ENCODE results near the gene JAM3.

JAM3 gene

GRCh38 chr11:134155456-134155855, 86.6 kb downstream of the JAM3 start:
- Histone ChIP-seq H3K4me3 (no peak overlapping the region), H3K9me3 (ENCODE audit: low read depth, low read length) (no peaks in the 10 kb centered on the region), H3K27ac (no peak overlapping the region), H3K9ac (ENCODE audit: insufficient read length) (no peak overlapping the region), H3K36me3 (ENCODE audit: insufficient read depth, low read length) (peaks cover 74% of the 10 kb centered on the region)
- DNase-seq (ENCODE audit: low read depth, low spot score): no peak
- TF ChIP-seq FOXP2 (optimal IDR thresholded peaks at IDR 0.05; ENCODE audit: control extremely low read depth, extremely low read length, insufficient read depth): no peak
- TF ChIP-seq EZH2 (IDR thresholded peaks at IDR 0.05): no peak
- TF ChIP-seq POLR2AphosphoS5 (IDR thresholded peaks at IDR 0.05; ENCODE audit: borderline replicate concordance, low read depth, low read length): no peak

- no peak overlapping the region for H3K4me3 ChIP-seq
- no peak overlapping the region for H3K27ac ChIP-seq
- no peak for DNase-seq (ENCODE audit: low read depth, low spot score)
- no peaks in the 10 kb centered on the region for H3K9me3 ChIP-seq (ENCODE audit: low read depth, low read length)
- TF ChIP-seq POLR2AphosphoS5 (IDR thresholded peaks at IDR 0.05; ENCODE audit: borderline replicate concordance, low read depth, low read length): no peak
- no peak for TF ChIP-seq FOXP2 (optimal IDR thresholded peaks at IDR 0.05; ENCODE audit: control extremely low read depth, extremely low read length, insufficient read depth)
- peaks cover 74% of the 10 kb centered on the region for H3K36me3 ChIP-seq (ENCODE audit: insufficient read depth, low read length)
- no peak overlapping the region for H3K9ac ChIP-seq (ENCODE audit: insufficient read length)
Observed at GRCh38 chr11:134155946-134156865, 87.3 kb downstream of the JAM3 start.

DNA sequence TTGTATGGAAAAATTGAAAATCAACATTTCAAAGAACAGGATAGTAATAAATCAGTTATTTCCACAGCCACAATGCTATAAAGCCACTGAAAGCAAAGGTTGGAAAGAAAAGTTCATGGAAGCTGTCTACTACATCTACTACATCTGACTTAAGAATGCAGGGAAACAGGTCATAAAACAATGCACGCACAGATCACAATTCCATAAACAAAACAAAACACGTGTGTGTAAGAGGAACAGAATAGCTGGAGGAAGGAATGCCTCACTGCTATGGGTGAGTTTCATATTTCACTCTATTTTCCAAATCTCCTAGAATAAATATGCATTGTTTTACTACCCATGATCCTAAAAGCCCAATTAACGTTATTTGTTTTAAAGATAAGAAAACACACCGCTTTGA, 88.6 kb downstream of the JAM3 start:
- no peak for TF ChIP-seq POLR2AphosphoS5 (IDR thresholded peaks at IDR 0.05; ENCODE audit: borderline replicate concordance, low read depth, low read length)
- no peak for TF ChIP-seq EZH2 (IDR thresholded peaks at IDR 0.05)
- TF ChIP-seq FOXP2 (optimal IDR thresholded peaks at IDR 0.05; ENCODE audit: control extremely low read depth, extremely low read length, insufficient read depth): no peak
- Histone ChIP-seq H3K4me3 (no peak overlapping the region), H3K36me3 (ENCODE audit: insufficient read depth, low read length) (peaks cover 75% of the 10 kb centered on the region), H3K9me3 (ENCODE audit: low read depth, low read length) (no peaks in the 10 kb centered on the region), H3K9ac (ENCODE audit: insufficient read length) (no peak overlapping the region), H3K27ac (no peak overlapping the region)
- no peak for DNase-seq (ENCODE audit: low read depth, low spot score)

- TF ChIP-seq FOXP2 (optimal IDR thresholded peaks at IDR 0.05; ENCODE audit: control extremely low read depth, extremely low read length, insufficient read depth) (no peak), EZH2 (IDR thresholded peaks at IDR 0.05) (no peak), POLR2AphosphoS5 (IDR thresholded peaks at IDR 0.05; ENCODE audit: borderline replicate concordance, low read depth, low read length) (no peak)
- Histone ChIP-seq H3K36me3 (ENCODE audit: insufficient read depth, low read length) (peaks cover 75% of the 10 kb centered on the region), H3K27ac (no peak overlapping the region), H3K4me3 (no peak overlapping the region), H3K9me3 (ENCODE audit: low read depth, low read length) (no peaks in the 10 kb centered on the region), H3K9ac (ENCODE audit: insufficient read length) (no peak overlapping the region)
- no peak for DNase-seq (ENCODE audit: low read depth, low spot score)
Observed at GRCh38 chr11:134158023-134158422, 89.2 kb downstream of the JAM3 start.

DNA sequence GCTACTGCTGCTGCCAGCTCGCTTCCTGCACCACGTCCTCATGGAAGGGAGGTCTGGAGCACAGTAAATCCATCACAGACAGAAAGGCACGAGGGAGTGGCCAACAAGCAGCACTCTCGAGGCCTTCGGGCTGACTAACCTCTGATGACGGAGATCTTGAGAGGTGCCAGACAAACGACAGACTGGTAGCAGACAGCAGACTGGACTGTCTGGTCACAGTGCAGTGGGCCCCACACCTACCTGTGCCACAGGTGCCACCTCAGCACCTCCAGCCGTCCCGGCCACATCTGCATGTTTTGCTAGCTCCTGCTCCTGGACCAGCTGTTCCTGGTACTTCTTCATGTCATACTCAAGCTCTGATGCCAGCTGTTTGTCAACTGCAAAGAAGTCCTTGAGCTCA, 90.8 kb downstream of the JAM3 start:
- H3K9me3 ChIP-seq (ENCODE audit: low read depth, low read length): peaks cover 4% of the 10 kb centered on the region; the same call in 1 of the 2 replicates
- H3K4me3 ChIP-seq: no peak overlapping the region
- no peak for DNase-seq (ENCODE audit: low read depth, low spot score)
- no peak overlapping the region for H3K9ac ChIP-seq (ENCODE audit: insufficient read length)
- peaks cover 88% of the 10 kb centered on the region for H3K36me3 ChIP-seq (ENCODE audit: insufficient read depth, low read length)
- no peak overlapping the region for H3K27ac ChIP-seq
- TF ChIP-seq POLR2AphosphoS5 (IDR thresholded peaks at IDR 0.05; ENCODE audit: borderline replicate concordance, low read depth, low read length) (no peak), FOXP2 (optimal IDR thresholded peaks at IDR 0.05; ENCODE audit: control extremely low read depth, extremely low read length, insufficient read depth) (no peak)

DNA sequence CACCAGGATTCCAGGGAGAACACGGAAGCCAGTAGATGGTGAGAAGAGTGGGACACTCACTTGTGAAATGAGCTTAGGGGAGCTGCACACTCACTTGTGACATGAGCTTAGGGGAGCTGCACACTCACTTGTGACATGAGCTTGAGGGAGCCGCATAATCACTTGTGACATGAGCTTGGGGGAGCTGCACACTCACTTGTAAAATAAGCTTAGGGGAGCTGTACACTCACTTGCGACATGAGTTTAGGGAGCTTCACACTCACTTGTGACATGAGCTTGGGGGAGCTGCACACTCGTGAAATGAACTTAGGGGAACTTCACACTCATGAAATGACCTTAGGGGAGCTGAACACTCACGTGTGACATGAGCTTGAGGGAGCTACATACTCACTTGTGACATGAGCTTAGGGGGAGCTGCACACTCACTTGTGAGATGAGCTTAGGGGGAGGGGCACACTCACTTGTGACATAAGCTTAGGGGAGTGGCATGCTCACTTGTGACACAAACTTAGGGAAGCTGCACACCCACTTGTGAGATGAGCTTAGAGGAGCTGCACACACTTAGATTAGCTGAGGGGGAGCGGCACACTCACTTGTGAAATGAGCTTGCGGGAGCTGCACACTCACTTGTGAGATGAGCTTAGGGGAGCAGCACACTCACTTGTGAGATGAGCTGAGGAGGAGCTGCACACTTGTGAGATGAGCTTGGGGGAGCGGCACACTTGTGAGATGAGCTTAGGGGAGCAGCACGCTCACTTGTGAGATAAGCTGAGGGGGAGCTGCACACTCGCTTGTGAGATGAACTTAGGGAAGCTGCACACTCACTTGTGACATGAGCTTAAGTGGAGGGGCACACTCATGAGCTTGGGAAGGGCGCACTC, 95.9 kb downstream of the JAM3 start:
- DNase-seq (ENCODE audit: low read depth, low spot score): no peak
- Histone ChIP-seq H3K27ac (no peak overlapping the region), H3K36me3 (ENCODE audit: insufficient read depth, low read length) (peaks cover 88% of the 10 kb centered on the region), H3K9ac (ENCODE audit: insufficient read length) (no peak overlapping the region), H3K4me3 (no peak overlapping the region), H3K9me3 (ENCODE audit: low read depth, low read length) (peaks cover 4% of the 10 kb centered on the region; the same call in 1 of the 2 replicates)
- TF ChIP-seq POLR2AphosphoS5 (IDR thresholded peaks at IDR 0.05; ENCODE audit: borderline replicate concordance, low read depth, low read length) (no peak), EZH2 (IDR thresholded peaks at IDR 0.05) (no peak), FOXP2 (optimal IDR thresholded peaks at IDR 0.05; ENCODE audit: control extremely low read depth, extremely low read length, insufficient read depth) (no peak)

- peaks cover 86% of the 10 kb centered on the region for H3K36me3 ChIP-seq (ENCODE audit: insufficient read depth, low read length)
- DNase-seq (ENCODE audit: low read depth, low spot score): no peak
- TF ChIP-seq FOXP2 (optimal IDR thresholded peaks at IDR 0.05; ENCODE audit: control extremely low read depth, extremely low read length, insufficient read depth): no peak
- TF ChIP-seq EZH2 (IDR thresholded peaks at IDR 0.05): no peak
- TF ChIP-seq POLR2AphosphoS5 (IDR thresholded peaks at IDR 0.05; ENCODE audit: borderline replicate concordance, low read depth, low read length): no peak
- H3K4me3 ChIP-seq: no peak overlapping the region
- no peaks in the 10 kb centered on the region; the same call in 1 of the 2 replicates for H3K9me3 ChIP-seq (ENCODE audit: low read depth, low read length)
- no peak overlapping the region for H3K9ac ChIP-seq (ENCODE audit: insufficient read length)
- H3K27ac ChIP-seq: no peak overlapping the region
Observed at GRCh38 chr11:134170177-134170918, 101.5 kb downstream of the JAM3 start.

All from SK-N-MC (cell line).